GM12878 (cell line): ENCODE data around the gene FXN. TPM values are rescaled to one million over a fixed set of nuclear protein-coding genes. Genes with fewer than 3 reads are reported as not detected.

ENCODE experiments used
- RELB ChIP-seq: fragments of 450-650 bp; IDR thresholded peaks from 2 replicates; pipeline ENCODE4 v1.6.1; 2017; ENCODE audit warnings: low read depth, mild to moderate bottlenecking, moderate library complexity
- polyA plus RNA-seq, 11 experiments: library from polyadenylated mRNA; depleted of rRNA in 4 of 11; unstranded in 6 of 11; stranded (reverse) in 5 of 11; fragments of >200 nt; fragmentation: Nextera tagmentation in 4 of 11; fragmentation: Illumina TruSeq in 1 of 11; extraction: Ambion mirVana in 4 of 11; extraction: Trizol in 1 of 11; gene quantifications; 1 replicate in 1 of 11; 2 replicates in 10 of 11; pipeline versions ENCODE4 v1.2.1 to v1.2.3, GENCODE V29; 2011 to 2016; ENCODE audit warnings: inconsistent platforms in 2 of 11, missing spikeins in 2 of 11, low read depth in 1 of 11
- total RNA-seq, 4 experiments: library from RNA; depleted of rRNA in 3 of 4; stranded (reverse); fragments of >200 nt in 3 of 4; fragmentation: Illumina TruSeq in 1 of 4; extraction: Trizol in 1 of 4; gene quantifications; 2 replicates each; pipeline versions ENCODE4 v1.2.1 to v1.2.3, GENCODE V29; 2013 to 2021
- TF ChIP-seq, protein P1 (sequence below): fragments of 150-350 bp; IDR thresholded peaks from 2 replicates; pipeline ENCODE4 v1.6.1; 2016; ENCODE audit warnings: low read depth, low read length
- TF ChIP-seq, protein P2 (sequence below): fragments of 450-650 bp; formaldehyde crosslinking; IDR thresholded peaks from 2 replicates; pipeline ENCODE4 v1.4.0; 2020; ENCODE audit warnings: mild to moderate bottlenecking, moderate library complexity

FXN gene
- total and polyA plus RNA-seq, 10 of the 15 experiments (the other 5 are each of a cell fraction or from before 2014, with no cell fraction given), result 7.3 to 78.0 (median 23.2) TPM

GRCh38 chr9:69139596-69139995 is 104.0 kb downstream of the FXN start (continued):
- TF ChIP-seq, protein P1, sequence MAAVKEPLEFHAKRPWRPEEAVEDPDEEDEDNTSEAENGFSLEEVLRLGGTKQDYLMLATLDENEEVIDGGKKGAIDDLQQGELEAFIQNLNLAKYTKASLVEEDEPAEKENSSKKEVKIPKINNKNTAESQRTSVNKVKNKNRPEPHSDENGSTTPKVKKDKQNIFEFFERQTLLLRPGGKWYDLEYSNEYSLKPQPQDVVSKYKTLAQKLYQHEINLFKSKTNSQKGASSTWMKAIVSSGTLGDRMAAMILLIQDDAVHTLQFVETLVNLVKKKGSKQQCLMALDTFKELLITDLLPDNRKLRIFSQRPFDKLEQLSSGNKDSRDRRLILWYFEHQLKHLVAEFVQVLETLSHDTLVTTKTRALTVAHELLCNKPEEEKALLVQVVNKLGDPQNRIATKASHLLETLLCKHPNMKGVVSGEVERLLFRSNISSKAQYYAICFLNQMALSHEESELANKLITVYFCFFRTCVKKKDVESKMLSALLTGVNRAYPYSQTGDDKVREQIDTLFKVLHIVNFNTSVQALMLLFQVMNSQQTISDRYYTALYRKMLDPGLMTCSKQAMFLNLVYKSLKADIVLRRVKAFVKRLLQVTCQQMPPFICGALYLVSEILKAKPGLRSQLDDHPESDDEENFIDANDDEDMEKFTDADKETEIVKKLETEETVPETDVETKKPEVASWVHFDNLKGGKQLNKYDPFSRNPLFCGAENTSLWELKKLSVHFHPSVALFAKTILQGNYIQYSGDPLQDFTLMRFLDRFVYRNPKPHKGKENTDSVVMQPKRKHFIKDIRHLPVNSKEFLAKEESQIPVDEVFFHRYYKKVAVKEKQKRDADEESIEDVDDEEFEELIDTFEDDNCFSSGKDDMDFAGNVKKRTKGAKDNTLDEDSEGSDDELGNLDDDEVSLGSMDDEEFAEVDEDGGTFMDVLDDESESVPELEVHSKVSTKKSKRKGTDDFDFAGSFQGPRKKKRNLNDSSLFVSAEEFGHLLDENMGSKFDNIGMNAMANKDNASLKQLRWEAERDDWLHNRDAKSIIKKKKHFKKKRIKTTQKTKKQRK, result no peak
- no peak for TF ChIP-seq RELB
- TF ChIP-seq, protein P2, sequence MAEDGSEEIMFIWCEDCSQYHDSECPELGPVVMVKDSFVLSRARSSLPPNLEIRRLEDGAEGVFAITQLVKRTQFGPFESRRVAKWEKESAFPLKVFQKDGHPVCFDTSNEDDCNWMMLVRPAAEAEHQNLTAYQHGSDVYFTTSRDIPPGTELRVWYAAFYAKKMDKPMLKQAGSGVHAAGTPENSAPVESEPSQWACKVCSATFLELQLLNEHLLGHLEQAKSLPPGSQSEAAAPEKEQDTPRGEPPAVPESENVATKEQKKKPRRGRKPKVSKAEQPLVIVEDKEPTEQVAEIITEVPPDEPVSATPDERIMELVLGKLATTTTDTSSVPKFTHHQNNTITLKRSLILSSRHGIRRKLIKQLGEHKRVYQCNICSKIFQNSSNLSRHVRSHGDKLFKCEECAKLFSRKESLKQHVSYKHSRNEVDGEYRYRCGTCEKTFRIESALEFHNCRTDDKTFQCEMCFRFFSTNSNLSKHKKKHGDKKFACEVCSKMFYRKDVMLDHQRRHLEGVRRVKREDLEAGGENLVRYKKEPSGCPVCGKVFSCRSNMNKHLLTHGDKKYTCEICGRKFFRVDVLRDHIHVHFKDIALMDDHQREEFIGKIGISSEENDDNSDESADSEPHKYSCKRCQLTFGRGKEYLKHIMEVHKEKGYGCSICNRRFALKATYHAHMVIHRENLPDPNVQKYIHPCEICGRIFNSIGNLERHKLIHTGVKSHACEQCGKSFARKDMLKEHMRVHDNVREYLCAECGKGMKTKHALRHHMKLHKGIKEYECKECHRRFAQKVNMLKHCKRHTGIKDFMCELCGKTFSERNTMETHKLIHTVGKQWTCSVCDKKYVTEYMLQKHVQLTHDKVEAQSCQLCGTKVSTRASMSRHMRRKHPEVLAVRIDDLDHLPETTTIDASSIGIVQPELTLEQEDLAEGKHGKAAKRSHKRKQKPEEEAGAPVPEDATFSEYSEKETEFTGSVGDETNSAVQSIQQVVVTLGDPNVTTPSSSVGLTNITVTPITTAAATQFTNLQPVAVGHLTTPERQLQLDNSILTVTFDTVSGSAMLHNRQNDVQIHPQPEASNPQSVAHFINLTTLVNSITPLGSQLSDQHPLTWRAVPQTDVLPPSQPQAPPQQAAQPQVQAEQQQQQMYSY, result no peak
